ENCODE data around the gene INPP4B.
"Not testable (repeated sequence)": the region's sequence is repeated elsewhere in the genome, so short reads cannot be mapped to it uniquely, and the experiment has no call there.

The INPP4B gene

GRCh38 chr4:142824368-142824767, 21.7 kb downstream of the INPP4B start:
- DNase-seq (ENCODE audit: low read depth): no peak

- DNase-seq (ENCODE audit: low read depth): no peak
Measured at GRCh38 chr4:142823796-142824195, 22.3 kb downstream of the INPP4B start.

DNA sequence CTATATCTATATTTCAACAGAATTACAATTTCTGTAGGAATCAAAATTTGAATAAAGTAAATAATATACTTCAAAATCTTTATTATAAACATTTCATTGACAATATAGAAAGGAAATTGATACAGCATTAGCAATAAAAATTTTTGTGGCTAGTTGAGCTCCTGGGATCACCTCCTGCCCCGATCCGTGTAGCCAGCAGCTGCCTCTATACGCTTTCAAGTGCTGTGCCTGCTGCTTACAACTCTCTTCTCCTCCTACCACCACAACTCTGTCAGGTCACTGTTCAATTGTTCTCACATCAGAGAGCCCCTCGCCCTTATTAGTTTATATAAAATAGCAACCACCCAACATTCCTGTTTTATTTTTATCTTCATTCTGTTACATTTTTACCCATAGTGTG, 27.6 kb downstream of the INPP4B start:
- no peak for DNase-seq (ENCODE audit: low read depth)

- no peak for DNase-seq (ENCODE audit: low read depth)
Measured at GRCh38 chr4:142818031-142818430, 28.1 kb downstream of the INPP4B start.

GRCh38 chr4:142817442-142817841, 28.7 kb downstream of the INPP4B start:
- no peak for DNase-seq (ENCODE audit: low read depth)

DNA sequence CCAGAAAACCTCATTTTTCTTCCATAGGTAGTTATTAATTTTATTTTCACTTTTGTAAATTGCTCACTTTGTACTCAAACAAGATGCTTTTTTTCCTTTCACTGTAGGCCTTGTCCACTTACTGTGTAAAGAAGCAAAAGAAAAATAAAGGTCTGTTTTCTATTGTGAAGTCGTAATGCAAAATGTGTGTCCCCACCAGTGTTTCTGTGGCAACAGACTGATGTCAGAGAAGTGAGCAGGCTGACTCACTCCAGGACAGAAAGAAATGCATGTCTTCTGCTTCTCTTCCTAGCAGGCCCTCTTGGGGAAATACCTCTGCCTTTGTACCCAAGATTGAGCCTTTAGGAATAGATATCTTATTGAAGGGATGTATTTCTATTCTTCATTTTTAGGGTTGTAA, 30.3 kb downstream of the INPP4B start:
- DNase-seq (ENCODE audit: low read depth): no peak

GRCh38 chr4:142813388-142813787, 32.7 kb downstream of the INPP4B start:
- DNase-seq (ENCODE audit: low read depth): no peak

- no peak for DNase-seq (ENCODE audit: low read depth)
Measured at GRCh38 chr4:142812091-142812490, 34.0 kb downstream of the INPP4B start.

DNA sequence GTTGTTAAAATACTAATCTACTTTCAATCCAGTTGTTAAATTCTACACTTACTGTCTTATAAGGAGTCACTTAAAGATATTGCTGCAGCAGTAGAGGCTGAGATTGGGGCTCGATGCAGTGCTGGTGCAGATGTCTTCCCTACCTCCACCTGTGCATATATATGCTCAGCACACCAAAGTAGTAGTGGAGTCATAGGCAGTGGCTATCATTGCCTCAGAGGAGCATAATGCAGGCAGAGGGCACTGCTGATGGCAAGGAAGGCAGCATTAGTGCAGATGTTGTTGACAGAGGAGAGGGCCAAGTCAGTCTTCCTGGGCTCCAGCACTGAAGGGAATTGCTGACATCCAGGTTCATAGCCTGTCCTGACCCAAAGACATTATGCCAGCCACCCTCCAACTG, 35.1 kb downstream of the INPP4B start:
- DNase-seq (ENCODE audit: low read depth): no peak

- DNase-seq (ENCODE audit: low read depth): no peak
Measured at GRCh38 chr4:142809559-142809958, 36.5 kb downstream of the INPP4B start.

DNA sequence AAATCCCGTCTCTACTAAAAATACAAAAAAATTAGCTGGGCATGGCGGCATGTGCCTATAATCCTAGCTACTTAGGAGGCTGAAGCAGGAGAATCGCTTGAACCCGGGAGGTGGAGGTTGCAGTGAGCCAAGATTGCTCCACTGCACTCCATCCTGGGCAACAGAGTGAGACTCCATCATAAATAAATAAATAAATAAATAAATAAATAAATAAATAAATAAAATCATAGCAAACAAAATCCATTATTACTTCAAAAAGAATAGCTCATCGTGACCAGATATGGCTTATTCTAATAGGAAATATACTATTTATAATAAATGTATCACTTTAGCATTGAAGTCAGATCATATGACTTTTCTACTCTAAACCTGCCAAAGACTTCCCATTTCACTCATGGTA, 42.2 kb downstream of the INPP4B start:
- DNase-seq (ENCODE audit: low read depth): not testable (repeated sequence)

- no peak for DNase-seq (ENCODE audit: low read depth)
Measured at GRCh38 chr4:142801966-142802365, 44.1 kb downstream of the INPP4B start.

DNA sequence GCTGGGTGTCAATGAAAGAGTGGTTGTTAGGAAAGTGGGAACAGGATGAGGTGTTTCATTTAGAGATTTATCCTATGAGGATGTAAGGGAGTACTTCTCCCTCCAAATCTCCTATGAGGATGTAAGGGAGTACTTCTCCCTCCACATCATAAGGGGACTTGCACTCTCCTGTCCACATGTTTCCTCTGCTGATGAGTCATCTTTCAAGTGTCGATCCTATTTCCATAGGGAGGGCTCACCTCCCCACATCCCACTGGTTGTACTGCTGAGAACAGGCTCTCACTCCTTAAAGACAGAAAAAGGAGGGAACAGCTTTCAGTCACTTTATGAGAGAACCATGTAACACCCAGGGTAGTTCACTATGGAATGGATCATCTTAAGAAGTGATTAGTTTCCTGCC, 65.0 kb downstream of the INPP4B start:
- DNase-seq (ENCODE audit: low read depth): no peak

GRCh38 chr4:142778900-142779299, 67.2 kb downstream of the INPP4B start:
- DNase-seq (ENCODE audit: low read depth): no peak

DNA sequence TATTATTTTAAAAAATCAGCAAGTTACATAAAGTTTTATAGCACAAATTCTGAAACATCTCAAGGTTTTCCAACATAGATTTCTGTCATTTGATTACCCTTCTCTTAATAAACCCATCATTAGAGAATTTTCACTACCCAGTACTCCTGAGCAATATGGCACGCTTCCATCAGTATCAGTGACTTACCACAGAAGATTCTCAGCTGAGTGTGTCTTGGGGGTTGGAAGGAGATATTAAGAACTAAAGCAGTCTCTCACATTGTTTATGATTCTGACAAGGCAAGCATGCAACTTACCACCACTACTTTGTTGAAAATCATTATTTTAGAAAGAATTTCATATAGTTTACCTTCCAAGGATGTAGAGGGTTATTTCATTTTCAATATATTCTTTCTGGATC, 67.7 kb downstream of the INPP4B start:
- no peak for DNase-seq (ENCODE audit: low read depth)

- no peak for DNase-seq (ENCODE audit: low read depth)
Measured at GRCh38 chr4:142777045-142777743, 68.9 kb downstream of the INPP4B start.

- no peak for DNase-seq (ENCODE audit: low read depth)
Measured at GRCh38 chr4:142776026-142776425, 70.1 kb downstream of the INPP4B start.

DNA sequence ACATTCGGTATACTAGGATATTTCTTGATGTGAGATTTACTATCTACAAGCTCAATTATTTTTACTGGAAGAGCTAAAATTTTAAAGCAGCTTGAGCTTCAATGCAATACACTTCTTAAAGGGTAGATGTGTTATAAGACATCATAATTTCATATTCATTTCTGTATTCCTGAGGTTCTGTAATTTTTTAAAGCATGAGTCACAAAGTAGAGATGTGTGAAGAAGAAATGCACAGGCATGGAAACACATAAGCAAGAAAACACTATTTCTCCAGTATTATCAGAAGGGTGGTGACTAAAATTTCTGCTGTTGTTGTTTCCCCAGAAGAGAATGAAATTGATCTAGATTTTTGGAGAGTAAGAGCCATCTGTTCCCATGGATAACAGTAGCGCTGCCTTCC, 72.6 kb downstream of the INPP4B start:
- no peak for DNase-seq (ENCODE audit: low read depth)

DNA sequence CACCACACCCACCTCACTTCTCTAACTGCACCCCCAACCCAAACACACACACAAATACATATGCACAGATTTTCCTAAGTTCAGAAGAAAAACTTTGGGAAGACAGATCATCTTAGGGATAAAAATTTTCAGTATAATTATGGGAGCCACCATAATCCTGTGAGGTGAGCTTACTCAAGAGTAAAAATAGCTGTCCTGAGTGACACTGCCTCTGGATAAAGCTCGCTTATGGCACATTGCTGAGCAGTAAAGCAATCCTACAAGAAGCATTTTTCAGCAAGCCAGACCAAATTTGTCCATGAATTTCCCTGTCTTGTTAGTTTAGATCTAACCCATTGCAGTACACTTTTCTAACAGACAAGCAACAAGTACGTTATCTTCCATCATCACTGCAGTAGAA, 83.8 kb downstream of the INPP4B start:
- no peak for DNase-seq (ENCODE audit: low read depth)

DNA sequence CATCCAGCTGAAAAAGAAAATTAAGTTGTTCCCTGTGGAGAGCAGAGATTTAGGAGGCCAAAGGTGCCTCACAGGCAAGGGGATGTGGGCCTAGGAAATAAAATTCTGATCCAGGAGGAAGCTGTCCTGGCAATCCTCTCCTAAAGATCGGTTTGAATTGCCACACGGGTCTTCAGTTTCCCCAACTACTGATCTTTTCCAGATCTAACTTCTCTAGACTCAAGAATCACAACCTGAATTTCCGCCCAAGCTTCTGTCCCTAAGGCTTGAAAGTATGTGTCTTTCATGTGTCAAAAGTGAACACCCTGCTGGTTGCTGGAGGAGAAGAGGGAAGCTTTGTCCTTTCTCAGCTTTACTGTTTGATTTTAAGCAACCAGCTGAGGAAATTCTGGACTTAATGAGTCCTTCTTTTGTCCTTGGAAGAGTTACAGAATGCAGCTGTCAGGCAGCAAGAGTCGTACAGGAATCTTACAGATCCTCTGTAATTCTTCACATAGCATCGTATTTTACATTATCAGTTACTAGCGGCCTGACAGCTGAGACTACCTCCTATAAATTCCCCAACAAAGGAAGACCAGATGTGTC, 93.8 kb downstream of the INPP4B start:
- DNase-seq (ENCODE audit: low read depth): no peak

- DNase-seq (ENCODE audit: low read depth): no peak
Measured at GRCh38 chr4:142743121-142743825, 102.8 kb downstream of the INPP4B start.

DNA sequence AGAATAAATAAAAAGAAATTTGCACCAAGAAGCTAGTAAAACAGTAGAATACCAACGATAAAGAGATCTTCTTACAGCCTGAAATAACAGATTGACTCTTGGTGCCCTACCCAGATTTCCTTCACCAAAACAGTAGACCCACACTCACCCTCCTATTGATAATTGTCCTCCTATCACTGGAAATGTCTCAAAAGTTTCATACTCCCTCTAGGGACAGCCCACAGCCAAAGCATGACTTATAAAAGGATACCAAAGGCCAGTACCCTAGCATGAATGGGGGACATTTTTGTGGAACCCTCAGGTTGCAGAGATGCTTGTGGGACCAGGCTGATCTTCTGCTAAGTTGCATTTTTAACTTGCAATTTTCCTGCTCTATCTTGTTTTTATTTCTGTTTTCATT, 104.1 kb downstream of the INPP4B start:
- no peak for DNase-seq (ENCODE audit: low read depth)

DNA sequence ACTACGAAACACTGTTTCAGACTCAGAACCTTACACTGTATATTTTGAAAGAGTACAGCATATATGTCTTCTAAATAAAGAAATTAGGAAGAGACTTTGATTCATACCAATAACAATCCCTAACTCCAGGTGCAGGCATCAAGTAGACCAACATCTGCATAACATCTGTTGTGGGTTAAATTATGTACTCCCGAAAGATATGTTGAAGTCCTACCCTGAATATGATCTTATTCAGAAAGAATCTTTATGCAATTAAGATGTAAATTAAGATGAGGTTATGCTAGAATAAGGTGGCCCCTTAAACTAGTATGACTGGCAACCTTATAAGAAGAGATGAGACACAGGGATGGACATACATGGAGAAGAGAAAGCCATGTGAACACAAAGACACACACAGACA, 117.9 kb downstream of the INPP4B start:
- DNase-seq (ENCODE audit: low read depth): no peak

DNA sequence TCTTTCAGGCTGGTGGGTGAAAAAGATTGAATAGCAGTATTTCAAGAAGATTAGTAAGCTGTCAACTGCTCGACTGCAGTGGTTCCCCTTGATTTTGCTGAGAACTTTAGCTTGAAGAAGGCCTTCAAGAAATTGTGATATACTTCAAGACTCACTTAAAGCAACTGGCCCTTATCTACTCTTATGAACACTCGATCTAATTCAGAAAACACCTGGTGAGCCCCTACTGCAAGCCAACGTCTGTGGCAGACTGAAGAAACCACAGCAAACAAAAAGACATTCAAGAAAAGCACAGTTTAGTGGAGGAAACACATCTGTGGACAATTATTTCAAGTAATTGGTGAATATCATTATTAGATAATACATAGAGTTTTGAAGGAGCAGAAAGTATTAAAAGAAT, 119.0 kb downstream of the INPP4B start:
- no peak for DNase-seq (ENCODE audit: low read depth)

Measured in stimulated activated CD8-positive, alpha-beta memory T cell treated with anti-CD3 and anti-CD28 coated beads, Interleukin-4, amount 100 ng/mL, for 24 hours (primary cell).